Measurements from ENCODE around the gene HNF4A. TPM values are rescaled to one million over a fixed set of nuclear protein-coding genes. Genes with fewer than 3 reads are reported as not detected.

HNF4A gene
- polyA plus RNA-seq, 1 donor from 2014 or later = not detected

GRCh38 chr20:44404204-44405181, 49.0 kb downstream of the HNF4A start:
- Histone ChIP-seq H3K27ac (ENCODE audit: low read length) (no peak overlapping the region), H3K4me3 (ENCODE audit: low read length) (no peak overlapping the region), H3K9me3 (ENCODE audit: low read length) (no peaks in the 10 kb centered on the region), H2AFZ (ENCODE audit: low read depth, low read length) (no peak overlapping the region), H3K4me2 (ENCODE audit: low read length) (no peak overlapping the region), H3K79me2 (replicated peaks; ENCODE audit: insufficient read depth, low read length) (no peaks in the 10 kb centered on the region), H3K36me3 (ENCODE audit: insufficient read depth, low read length) (no peaks in the 10 kb centered on the region), H3K9me2 (ENCODE audit: insufficient read depth, low read length) (no peaks in the 10 kb centered on the region), H3F3A (ENCODE audit: insufficient read depth, low read length, poor library complexity, severe bottlenecking) (no peaks in the 10 kb centered on the region), H4K20me1 (ENCODE audit: insufficient read depth) (no peaks in the 10 kb centered on the region), H3K9ac (ENCODE audit: low read length) (no peak overlapping the region), H3K27me3 (ENCODE audit: insufficient read depth, low read depth, low read length) (no peaks in the 10 kb centered on the region)
- TF ChIP-seq RAD21 (conservative IDR thresholded peaks at IDR 0.05) (no peak), CTCF (IDR thresholded peaks at IDR 0.05; ENCODE audit: poor library complexity, severe bottlenecking) (no peak), TAF1 (IDR thresholded peaks at IDR 0.05; ENCODE audit: low read depth) (no peak), REST (IDR thresholded peaks at IDR 0.05; ENCODE audit: borderline replicate concordance) (no peak), SMC3 (conservative IDR thresholded peaks at IDR 0.05; ENCODE audit: poor library complexity) (no peak), MXI1 (conservative IDR thresholded peaks at IDR 0.05; ENCODE audit: poor library complexity, severe bottlenecking) (no peak), EP300 (conservative IDR thresholded peaks at IDR 0.05; ENCODE audit: poor library complexity, severe bottlenecking) (no peak), POLR2AphosphoS5 (IDR thresholded peaks at IDR 0.05) (no peak), EZH2 (IDR thresholded peaks at IDR 0.05; ENCODE audit: borderline replicate concordance, insufficient read depth, low read length, poor library complexity, severe bottlenecking) (no peak)

- no peaks in the 10 kb centered on the region for H3K79me2 ChIP-seq (replicated peaks; ENCODE audit: insufficient read depth, low read length)
- H3K36me3 ChIP-seq (ENCODE audit: insufficient read depth, low read length) = no peaks in the 10 kb centered on the region
- no peaks in the 10 kb centered on the region for H3F3A ChIP-seq (ENCODE audit: insufficient read depth, low read length, poor library complexity, severe bottlenecking)
- H3K4me3 ChIP-seq (ENCODE audit: low read length) = no peak overlapping the region
- TF ChIP-seq RAD21 (conservative IDR thresholded peaks at IDR 0.05) (no peak), CTCF (IDR thresholded peaks at IDR 0.05; ENCODE audit: poor library complexity, severe bottlenecking) (no peak)
- H3K9ac ChIP-seq (ENCODE audit: low read length) = no peak overlapping the region
- no peaks in the 10 kb centered on the region for H4K20me1 ChIP-seq (ENCODE audit: insufficient read depth)
- no peaks in the 10 kb centered on the region for H3K27me3 ChIP-seq (ENCODE audit: insufficient read depth, low read depth, low read length)
- no peak overlapping the region for H2AFZ ChIP-seq (ENCODE audit: low read depth, low read length)
- no peak overlapping the region for H3K27ac ChIP-seq (ENCODE audit: low read length)
- no peaks in the 10 kb centered on the region for H3K9me2 ChIP-seq (ENCODE audit: insufficient read depth, low read length)
- H3K9me3 ChIP-seq (ENCODE audit: low read length) = no peaks in the 10 kb centered on the region
- H3K4me2 ChIP-seq (ENCODE audit: low read length) = no peak overlapping the region
These were observed 49.8 kb downstream of the HNF4A start for GRCh38 chr20:44405257-44405656.
